Fibroblast of lung (primary cell): ENCODE results near the gene TBPL1.

Experiments
- CTCF ChIP-seq, 2 donors: IDR thresholded peaks in 1 of 2; conservative IDR thresholded peaks in 1 of 2; 1 replicate in 1 of 2; 2 replicates in 1 of 2; pipeline ENCODE4 v1.5.1; 2011 to 2012; ENCODE audit warnings: low read length in 2 of 2, control low read depth in 1 of 2, inconsistent platforms in 1 of 2, low read depth in 1 of 2, mild to moderate bottlenecking in 1 of 2
- EZH2 ChIP-seq: IDR thresholded peaks from 2 replicates; pipeline ENCODE4 v1.5.1; 2012; ENCODE audit warnings: low read length, control low read depth, mild to moderate bottlenecking; ENCODE audit errors: missing control alignments

- TF ChIP-seq CTCF (conservative IDR thresholded peaks at IDR 0.05 in 1 of 2, IDR thresholded peaks at IDR 0.05 in 1 of 2; ENCODE audit: low read depth in 1 of 2, low read length in 2 of 2) = no peak
- TF ChIP-seq EZH2 = no peak
Observed at GRCh38 chr6:133939778-133940667, 13.0 kb upstream of the TBPL1 start.
